Sigmoid colon (tissue), 7 donors: Measurements from ENCODE around the gene OR7G2. TPM values are rescaled to one million over a fixed set of nuclear protein-coding genes. Genes with fewer than 3 reads are reported as not detected.

Experiments used
- DNase-seq: peaks from one replicate; pipeline ENCODE4 v3.0.0-alpha.2; 2019
- H3K27ac ChIP-seq, 4 donors: fragments of 200-600 bp; sonication (generic); one replicate each; pipeline ENCODE4 v1.5.1; 2016 to 2019; ENCODE audit warnings: mild to moderate bottlenecking in 1 of 4
- H3K27me3 ChIP-seq, 3 donors: fragments of 200-600 bp; sonication (generic); one replicate each; pipeline ENCODE4 v1.5.1; 2019; ENCODE audit warnings: mild to moderate bottlenecking in 1 of 3
- H3K36me3 ChIP-seq, 4 donors: fragments of 200-600 bp; sonication (generic); one replicate each; pipeline ENCODE4 v1.5.1; 2016 to 2019
- H3K4me1 ChIP-seq, 4 donors: fragments of 200-600 bp; sonication (generic); one replicate each; pipeline ENCODE4 v1.5.1; 2017 to 2019
- H3K4me3 ChIP-seq, 4 donors: fragments of 200-600 bp; sonication (generic); one replicate each; pipeline ENCODE4 v1.5.1; 2017 to 2019; ENCODE audit warnings: mild to moderate bottlenecking in 2 of 4, moderate library complexity in 1 of 4
- H3K9me3 ChIP-seq, 4 donors: fragments of 200-600 bp in 3 of 4; sonication (generic) in 3 of 4; one replicate each; pipeline versions ENCODE4 v1.5.1 to v1.6.1; 2013 to 2019
- EP300 ChIP-seq, 4 donors: sonication (generic); formaldehyde crosslinking; IDR thresholded peaks; one replicate each; pipeline ENCODE4 v1.6.1; 2017; ENCODE audit warnings: antibody characterized with exemption in 4 of 4
- POLR2A ChIP-seq, 2 donors: fragments of 450-650 bp; IDR thresholded peaks; one replicate each; pipeline ENCODE4 v1.6.1; 2016; ENCODE audit warnings: antibody characterized with exemption in 2 of 2, mild to moderate bottlenecking in 2 of 2, moderate library complexity in 2 of 2
- POLR2AphosphoS5 ChIP-seq, 4 donors: sonication (generic); formaldehyde crosslinking; IDR thresholded peaks; one replicate each; pipeline ENCODE4 v1.6.1; 2017; ENCODE audit warnings: antibody characterized with exemption in 4 of 4
- WGBS, 2 donors: extraction: QIAGEN DNeasy Blood & Tissue Kit; methylation state at CpG; one replicate each; pipeline ENCODE4 v1.1.7; 2013; 5-methylcytosine and 5-hydroxymethylcytosine counted together
- intact Hi-C: fragments of 100-400 bp; cut with DNase I; formaldehyde crosslinking; loops from one replicate; pipeline ENCODE4 v1.15.1; 2023
- polyA plus RNA-seq, 3 donors: library from polyadenylated mRNA; stranded (reverse); fragments of 200-250 nt; gene quantifications; one replicate each; pipeline ENCODE4 v1.2.3, GENCODE V29; 2013
- total RNA-seq, 4 donors: library from RNA; depleted of rRNA; stranded (reverse); fragments of >200 nt; gene quantifications; one replicate each; pipeline ENCODE4 v1.1.0, GENCODE V29; 2016
- TF ChIP-seq, protein P1 (sequence below), 4 experiments: fragments of 450-650 bp in 3 of 4; fragments of 200-600 bp in 1 of 4; IDR thresholded peaks; one replicate each; pipeline ENCODE4 v1.5.1; 2016 to 2019; ENCODE audit warnings: antibody characterized with exemption in 4 of 4, mild to moderate bottlenecking in 3 of 4, moderate library complexity in 2 of 4
- donor health status: healthy with polysubstance abuse.
- donor health status: Bipolar disorder and iron deficiency.
- donor health status: healthy.

The OR7G2 gene
- total and polyA plus RNA-seq, 7 donors = not detected

DNA sequence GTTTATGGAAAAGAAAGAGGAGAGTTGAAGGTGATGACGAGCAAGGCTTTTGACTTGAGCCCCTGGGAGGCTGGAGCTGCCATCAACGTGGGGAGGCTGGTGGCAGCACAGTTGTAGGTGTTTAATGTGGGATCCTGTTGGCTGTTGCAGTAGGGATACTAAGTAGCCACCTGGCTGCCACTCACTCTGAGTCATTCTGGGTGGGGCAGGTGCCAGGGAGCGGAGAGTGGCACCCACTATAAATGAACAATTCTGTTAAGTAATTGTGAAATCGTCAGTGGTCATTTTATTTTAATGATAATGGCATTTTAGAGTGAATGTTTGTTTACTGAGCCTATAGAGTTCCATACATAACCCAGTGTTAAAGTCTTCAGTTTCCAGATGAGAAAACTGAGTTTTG is 42.7 kb upstream of the OR7G2 start:
- TF ChIP-seq POLR2AphosphoS5 (IDR thresholded peaks at IDR 0.05) (no peak), EP300 (IDR thresholded peaks at IDR 0.05) (no peak), POLR2A (IDR thresholded peaks at IDR 0.05) (no peak)
- TF ChIP-seq, protein P1, sequence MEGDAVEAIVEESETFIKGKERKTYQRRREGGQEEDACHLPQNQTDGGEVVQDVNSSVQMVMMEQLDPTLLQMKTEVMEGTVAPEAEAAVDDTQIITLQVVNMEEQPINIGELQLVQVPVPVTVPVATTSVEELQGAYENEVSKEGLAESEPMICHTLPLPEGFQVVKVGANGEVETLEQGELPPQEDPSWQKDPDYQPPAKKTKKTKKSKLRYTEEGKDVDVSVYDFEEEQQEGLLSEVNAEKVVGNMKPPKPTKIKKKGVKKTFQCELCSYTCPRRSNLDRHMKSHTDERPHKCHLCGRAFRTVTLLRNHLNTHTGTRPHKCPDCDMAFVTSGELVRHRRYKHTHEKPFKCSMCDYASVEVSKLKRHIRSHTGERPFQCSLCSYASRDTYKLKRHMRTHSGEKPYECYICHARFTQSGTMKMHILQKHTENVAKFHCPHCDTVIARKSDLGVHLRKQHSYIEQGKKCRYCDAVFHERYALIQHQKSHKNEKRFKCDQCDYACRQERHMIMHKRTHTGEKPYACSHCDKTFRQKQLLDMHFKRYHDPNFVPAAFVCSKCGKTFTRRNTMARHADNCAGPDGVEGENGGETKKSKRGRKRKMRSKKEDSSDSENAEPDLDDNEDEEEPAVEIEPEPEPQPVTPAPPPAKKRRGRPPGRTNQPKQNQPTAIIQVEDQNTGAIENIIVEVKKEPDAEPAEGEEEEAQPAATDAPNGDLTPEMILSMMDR (IDR thresholded peaks at IDR 0.05) = no peak
- peaks cover 0 to 16% (median 5%) of the 10 kb centered on the region in 4 donors for H3K36me3 ChIP-seq
- DNase-seq = no peak
- H3K9me3 ChIP-seq = peaks cover 0 to 8% (median 3%) of the 10 kb centered on the region in 4 donors
- intact Hi-C loops = loop anchor here (10.0 kb wide), 1 partner anchor 525 kb away; the partner anchor contains the start of gene ZNF562
- H3K4me3 ChIP-seq = no peak overlapping the region
- no peaks in the 10 kb centered on the region for H3K4me1 ChIP-seq
- WGBS, 2 donors = 88 to 95% methylated on average over 4 of the region's 4 CpGs
- H3K27me3 ChIP-seq = no peaks in the 10 kb centered on the region
- H3K27ac ChIP-seq = no peak overlapping the region

DNA sequence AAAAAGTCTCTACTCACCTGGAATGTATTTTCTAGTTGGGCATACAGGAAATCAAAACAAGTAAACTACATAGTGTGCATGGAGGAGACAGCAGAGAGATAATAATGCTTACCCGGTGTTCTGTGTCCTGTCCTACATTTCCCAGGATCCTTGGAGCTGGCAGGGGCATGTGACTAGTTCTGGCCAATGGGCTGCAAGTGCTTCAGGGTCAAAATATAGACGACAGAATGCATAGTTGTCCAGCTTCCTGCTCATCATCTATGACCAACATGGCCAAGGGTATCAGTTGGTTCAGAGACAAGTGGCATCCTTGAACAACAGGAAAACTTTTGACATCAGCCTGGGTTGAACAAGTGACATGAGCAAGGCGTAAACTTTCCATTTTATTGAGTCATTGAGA is 41.4 kb upstream of the OR7G2 start:
- Histone ChIP-seq H3K9me3 (peaks cover 0 to 10% (median 6%) of the 10 kb centered on the region in 4 donors), H3K36me3 (peaks cover 0 to 15% (median 6%) of the 10 kb centered on the region in 4 donors), H3K27me3 (no peaks in the 10 kb centered on the region), H3K4me3 (no peak overlapping the region), H3K27ac (no peak overlapping the region), H3K4me1 (no peaks in the 10 kb centered on the region)
- DNase-seq = no peak
- WGBS, 2 donors = 98% methylated on average over 3 of the region's 3 CpGs
- TF ChIP-seq, protein P1 (IDR thresholded peaks at IDR 0.05) = no peak
- no peak for TF ChIP-seq EP300 (IDR thresholded peaks at IDR 0.05)
- intact Hi-C loops = loop anchor here (10.0 kb wide), 1 partner anchor 526 kb away; the partner anchor contains the start of gene ZNF562

DNA sequence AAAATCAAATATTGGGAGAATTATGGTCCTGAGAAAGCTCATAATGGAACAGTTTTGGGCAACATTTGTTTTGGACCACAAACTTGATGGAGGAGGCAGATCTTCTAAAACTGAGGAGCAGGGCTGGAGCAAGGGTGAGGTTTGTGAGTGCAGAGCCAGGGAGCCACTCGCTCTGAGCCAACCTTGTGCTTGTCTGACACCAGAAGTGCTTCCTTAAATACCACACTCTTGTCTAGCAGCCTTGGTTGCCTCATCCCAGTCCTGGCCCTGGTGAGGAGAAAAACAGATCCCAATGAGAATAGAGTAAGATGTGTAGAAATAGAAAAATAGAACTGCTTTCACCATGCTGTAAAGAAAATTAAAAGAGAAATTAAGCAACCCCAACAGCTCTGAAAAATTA is 39.6 kb upstream of the OR7G2 start:
- 90 to 98% methylated on average over 1 of the region's 1 CpG for WGBS, 2 donors
- no peak overlapping the region for H3K4me3 ChIP-seq
- peaks cover 0 to 7% (median 5%) of the 10 kb centered on the region in 4 donors for H3K9me3 ChIP-seq
- peaks cover 0 to 10% (median 2%) of the 10 kb centered on the region in 4 donors for H3K36me3 ChIP-seq
- intact Hi-C loops = loop anchor here (10.0 kb wide), 1 partner anchor 528 kb away; the partner anchor contains the start of gene ZNF562
- TF ChIP-seq POLR2AphosphoS5 (IDR thresholded peaks at IDR 0.05) (no peak), POLR2A (IDR thresholded peaks at IDR 0.05) (no peak), EP300 (IDR thresholded peaks at IDR 0.05) (no peak)
- TF ChIP-seq, protein P1 (IDR thresholded peaks at IDR 0.05) = no peak
- peaks cover 0 to 13% (median 3%) of the 10 kb centered on the region in 4 donors for H3K4me1 ChIP-seq
- H3K27me3 ChIP-seq = no peaks in the 10 kb centered on the region
- H3K27ac ChIP-seq = no peak overlapping the region
- DNase-seq = no peak

DNA sequence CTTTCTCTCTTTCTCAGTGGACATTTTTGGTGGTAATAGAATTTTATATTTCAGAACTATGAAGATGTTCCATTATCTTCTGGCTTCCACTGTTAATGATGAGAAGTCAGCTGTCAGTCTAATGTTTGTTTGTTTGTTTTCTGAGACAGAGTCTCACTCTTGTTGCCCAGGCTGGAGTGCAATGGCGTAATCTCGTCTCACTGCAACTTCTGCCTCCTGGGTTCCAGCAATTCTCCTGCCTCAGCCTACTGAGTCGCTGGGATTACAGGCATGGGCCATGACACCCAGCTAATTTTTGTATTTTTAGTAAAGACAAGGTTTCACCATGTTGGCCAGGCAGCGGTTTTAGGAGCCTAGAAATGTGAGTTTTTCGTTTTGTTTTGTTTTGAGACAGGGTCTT is 37.6 kb upstream of the OR7G2 start:
- H3K27me3 ChIP-seq = no peaks in the 10 kb centered on the region
- no peak overlapping the region for H3K27ac ChIP-seq
- DNase-seq = no peak
- intact Hi-C loops = loop anchor here (10.0 kb wide), 1 partner anchor 530 kb away; the partner anchor contains the start of gene ZNF562
- peaks cover 0 to 24% (median 12%) of the 10 kb centered on the region in 4 donors for H3K4me1 ChIP-seq
- H3K4me3 ChIP-seq = no peak overlapping the region
- H3K36me3 ChIP-seq = peaks cover 0 to 10% (median 2%) of the 10 kb centered on the region in 4 donors
- TF ChIP-seq POLR2AphosphoS5 (IDR thresholded peaks at IDR 0.05) (no peak), POLR2A (IDR thresholded peaks at IDR 0.05) (no peak), EP300 (IDR thresholded peaks at IDR 0.05) (no peak)
- TF ChIP-seq, protein P1 (IDR thresholded peaks at IDR 0.05) = no peak
- H3K9me3 ChIP-seq = peaks cover 0 to 7% (median 5%) of the 10 kb centered on the region in 4 donors
- WGBS, 2 donors = 97 to 98% methylated on average over 5 of the region's 5 CpGs
